GM12864 (cell line): Measurements from ENCODE around the gene BRPF1.

Experiments
- DNase-seq: peaks from one replicate; pipeline ENCODE4 v3.0.0-alpha.2; 2011; ENCODE audit warnings: low read depth
- H3K4me3 ChIP-seq: 2 replicates; pipeline ENCODE4 v1.5.1; 2011; ENCODE audit warnings: mild to moderate bottlenecking, low read depth, low read length, control low read depth
- TF ChIP-seq, protein P1 (sequence below): IDR thresholded peaks from 2 replicates; pipeline ENCODE4 v1.5.1; 2011; ENCODE audit warnings: low read depth, mild to moderate bottlenecking, moderate library complexity, low read length, control low read depth, inconsistent platforms; ENCODE audit errors: missing control alignments

The BRPF1 gene

DNA sequence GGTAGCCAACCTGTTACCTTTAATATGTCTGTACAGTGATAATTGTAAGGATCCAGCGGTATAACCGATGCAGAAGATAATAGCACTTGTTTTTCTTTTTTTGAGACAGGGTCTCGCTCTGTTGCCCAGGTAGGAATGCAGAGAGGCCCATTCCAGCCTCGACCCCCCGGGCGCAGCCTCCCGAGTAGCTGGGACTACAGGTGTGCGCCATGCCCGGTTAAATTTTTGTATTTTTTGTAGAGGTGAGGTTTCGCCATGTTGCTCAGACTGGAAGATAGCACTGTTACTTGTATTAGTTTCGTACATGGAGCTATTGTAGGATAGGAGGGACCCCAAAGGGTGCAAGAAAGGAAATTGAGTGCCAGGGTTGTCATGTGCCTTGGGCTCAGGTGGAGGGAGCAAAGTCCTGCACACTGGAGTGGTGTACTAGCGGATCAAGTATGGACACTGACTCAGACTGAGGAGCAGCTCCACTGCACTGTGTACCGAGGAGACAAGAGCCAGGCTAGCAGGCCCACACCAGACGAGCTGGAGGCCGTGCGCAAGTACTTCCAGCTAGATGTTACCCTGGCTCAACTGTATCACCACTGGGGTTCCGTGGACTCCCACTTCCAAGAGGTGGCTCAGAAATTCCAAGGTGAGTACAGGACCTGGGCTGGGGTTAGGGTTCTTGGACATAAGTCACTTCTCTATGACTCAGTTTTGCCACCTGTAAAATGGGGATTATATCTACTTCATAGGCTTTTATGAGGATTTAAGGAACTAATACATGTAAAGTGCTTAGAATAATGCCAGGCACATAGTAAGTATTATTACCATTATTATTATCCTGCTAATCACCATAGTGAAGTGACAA lies 19.2 kb downstream of the BRPF1 start:
- DNase-seq, result no peak
- H3K4me3 ChIP-seq, result peak overlapping the region; percentile 66
- TF ChIP-seq, protein P1, sequence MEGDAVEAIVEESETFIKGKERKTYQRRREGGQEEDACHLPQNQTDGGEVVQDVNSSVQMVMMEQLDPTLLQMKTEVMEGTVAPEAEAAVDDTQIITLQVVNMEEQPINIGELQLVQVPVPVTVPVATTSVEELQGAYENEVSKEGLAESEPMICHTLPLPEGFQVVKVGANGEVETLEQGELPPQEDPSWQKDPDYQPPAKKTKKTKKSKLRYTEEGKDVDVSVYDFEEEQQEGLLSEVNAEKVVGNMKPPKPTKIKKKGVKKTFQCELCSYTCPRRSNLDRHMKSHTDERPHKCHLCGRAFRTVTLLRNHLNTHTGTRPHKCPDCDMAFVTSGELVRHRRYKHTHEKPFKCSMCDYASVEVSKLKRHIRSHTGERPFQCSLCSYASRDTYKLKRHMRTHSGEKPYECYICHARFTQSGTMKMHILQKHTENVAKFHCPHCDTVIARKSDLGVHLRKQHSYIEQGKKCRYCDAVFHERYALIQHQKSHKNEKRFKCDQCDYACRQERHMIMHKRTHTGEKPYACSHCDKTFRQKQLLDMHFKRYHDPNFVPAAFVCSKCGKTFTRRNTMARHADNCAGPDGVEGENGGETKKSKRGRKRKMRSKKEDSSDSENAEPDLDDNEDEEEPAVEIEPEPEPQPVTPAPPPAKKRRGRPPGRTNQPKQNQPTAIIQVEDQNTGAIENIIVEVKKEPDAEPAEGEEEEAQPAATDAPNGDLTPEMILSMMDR, result no peak

DNA sequence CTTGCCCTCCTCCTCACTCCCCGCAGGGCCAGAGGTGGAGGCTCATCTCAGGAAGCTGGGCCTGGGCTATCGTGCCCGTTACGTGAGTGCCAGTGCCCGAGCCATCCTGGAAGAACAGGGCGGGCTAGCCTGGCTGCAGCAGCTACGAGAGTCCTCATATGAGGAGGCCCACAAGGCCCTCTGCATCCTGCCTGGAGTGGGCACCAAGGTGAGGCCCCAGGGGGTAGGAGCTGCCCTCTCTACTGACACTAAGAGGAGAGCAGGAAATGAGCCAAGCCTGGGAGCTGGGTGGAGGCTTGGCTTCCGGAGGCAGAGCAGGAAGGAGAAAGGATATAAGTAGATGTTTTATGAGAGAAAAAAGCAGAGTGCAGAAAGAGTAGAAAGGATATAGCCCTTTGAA lies 23.1 kb downstream of the BRPF1 start:
- no peak for DNase-seq
- TF ChIP-seq, protein P1, result no peak
- H3K4me3 ChIP-seq, result no peak overlapping the region

DNA sequence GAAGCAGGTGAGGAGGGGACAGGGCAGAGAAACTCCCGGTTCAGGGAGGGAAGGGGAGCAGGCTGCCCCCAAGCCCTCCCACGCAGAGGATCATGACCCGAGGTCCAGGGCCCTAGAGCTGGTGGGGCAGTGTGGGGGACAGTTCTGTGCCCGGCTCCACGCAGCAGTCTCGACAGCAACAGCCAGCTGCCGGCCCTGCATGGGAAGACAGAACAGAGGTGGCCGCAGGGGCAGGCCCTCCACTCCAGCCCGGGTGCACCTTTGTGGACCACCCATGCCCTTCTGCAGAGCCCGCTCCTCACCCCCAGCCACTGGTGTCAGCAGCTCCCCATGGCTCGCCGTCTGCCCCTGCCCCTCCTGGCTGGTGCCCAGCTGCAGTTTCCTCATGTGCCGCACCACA lies 25.9 kb downstream of the BRPF1 start:
- no peak overlapping the region for H3K4me3 ChIP-seq
- DNase-seq, result no peak
- TF ChIP-seq, protein P1, result no peak

DNA sequence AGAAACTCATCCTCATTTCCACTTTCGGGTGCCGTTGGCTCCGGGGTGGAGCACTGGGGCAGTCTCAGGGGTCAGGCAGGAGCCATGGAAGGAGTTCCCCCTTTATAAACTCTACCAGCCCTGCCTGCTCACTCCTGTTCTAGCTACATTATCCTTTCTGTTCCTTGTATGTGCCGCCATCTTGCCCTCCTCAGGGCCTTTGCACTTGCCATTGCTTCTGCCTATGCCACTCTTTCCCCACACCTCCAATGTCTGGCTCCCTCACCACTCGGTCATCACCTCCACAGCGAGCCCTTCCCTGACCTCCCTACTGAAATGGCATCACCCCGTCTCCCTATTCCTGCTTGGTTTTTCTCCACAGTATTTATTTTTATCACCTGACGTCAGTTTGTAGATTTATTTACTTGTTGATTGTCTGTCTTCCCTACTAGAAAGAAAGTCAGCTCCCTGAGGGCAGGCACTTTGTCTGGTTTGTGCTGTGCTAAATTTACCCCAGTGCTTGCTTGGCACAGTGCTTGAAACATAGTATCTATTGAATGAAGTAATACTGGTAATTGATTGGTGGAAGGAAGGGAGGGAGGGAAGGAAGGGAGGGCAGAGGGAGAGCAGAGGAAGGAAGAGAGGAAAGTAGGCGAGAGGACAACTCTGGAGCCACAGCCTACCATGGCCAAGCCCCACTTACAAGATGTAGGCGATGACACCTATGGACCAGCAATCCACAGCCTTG lies 29.4 kb downstream of the BRPF1 start:
- no peak for DNase-seq
- TF ChIP-seq, protein P1, result no peak
- H3K4me3 ChIP-seq, result no peak overlapping the region

DNA sequence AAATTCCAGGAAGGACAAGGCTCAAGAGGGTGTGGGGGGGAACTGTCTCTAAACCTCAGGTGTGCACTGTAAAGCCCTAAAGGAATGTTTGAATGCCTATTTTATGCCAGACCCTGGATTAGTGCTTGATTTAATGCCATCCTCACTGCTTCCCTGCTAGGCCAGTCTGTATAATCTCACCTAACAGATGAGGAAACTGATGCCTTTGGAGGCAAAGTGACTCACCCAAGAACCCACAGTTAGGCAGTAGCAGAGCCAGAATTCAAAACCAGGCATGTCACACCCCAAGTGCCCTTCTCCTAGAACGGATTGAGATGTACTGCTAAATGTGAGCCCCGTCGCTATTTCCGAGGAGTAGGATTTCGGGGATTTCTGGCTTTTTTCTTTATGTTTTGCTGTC lies 30.4 kb downstream of the BRPF1 start:
- no peak overlapping the region for H3K4me3 ChIP-seq
- DNase-seq, result no peak
- TF ChIP-seq, protein P1, result no peak

DNA sequence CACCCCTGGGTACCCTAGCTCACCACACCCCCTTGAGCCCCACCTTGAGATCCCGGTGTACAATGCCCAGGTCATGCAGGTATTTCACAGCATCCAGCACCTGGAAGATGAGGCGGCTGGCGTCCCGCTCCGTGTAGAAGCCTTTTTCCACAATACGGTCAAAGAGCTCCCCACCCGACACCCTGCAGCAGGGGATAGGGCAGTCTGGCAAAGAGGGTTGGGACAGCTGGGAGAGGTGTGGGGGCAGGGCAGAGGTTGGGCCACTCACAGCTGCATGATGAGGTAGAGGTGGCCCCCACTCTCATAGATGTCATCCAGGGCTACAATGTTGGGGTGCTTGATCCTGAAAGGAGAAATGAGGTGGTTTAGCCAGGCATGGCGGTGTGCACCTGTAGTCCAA lies 31.3 kb downstream of the BRPF1 start:
- no peak overlapping the region for H3K4me3 ChIP-seq
- TF ChIP-seq, protein P1, result no peak
- no peak for DNase-seq
